HL-60/S4 treated with phorbol 12-myristate 13-acetate at 8.2 ng/mL for 4 days and 3 days (cell line): ENCODE measurements around the gene HSPB6.

Source experiments
- in situ Hi-C: fragments of 300-500 bp; cut with MboI; formaldehyde crosslinking; loops from 2 replicates; pipeline ENCODE4 v1.15.0; 2022; ENCODE audit warnings: low sequenced_read_pairs

The HSPB6 gene

GRCh38 chr19:35746531-35746930 lies 10.3 kb downstream of the HSPB6 start:
- in situ Hi-C loops: no loop called here

GRCh38 chr19:35746087-35746462 lies 10.8 kb downstream of the HSPB6 start:
- in situ Hi-C loops: no loop called here

GRCh38 chr19:35745328-35746086 lies 11.3 kb downstream of the HSPB6 start, which contains the start of the genes PSENEN and U2AF1L4:
Gene PSENEN (plus strand): TSS chr19:35745651. CDS start chr19:35745931, 280 bp downstream.
Gene U2AF1L4 (minus strand): TSS chr19:35745418. CDS start chr19:35745391, 27 bp downstream.
- in situ Hi-C loops: no loop called here

GRCh38 chr19:35744430-35745327 lies 12.2 kb downstream of the HSPB6 start:
- in situ Hi-C loops: no loop called here

- in situ Hi-C loops: no loop called here
These were observed 13.0 kb downstream of the HSPB6 start for GRCh38 chr19:35743640-35744429.

GRCh38 chr19:35742121-35742724 lies 14.6 kb downstream of the HSPB6 start, which contains the start of gene IGFLR1:
Gene IGFLR1 (minus strand): TSS chr19:35742452. CDS start chr19:35741180, 1,272 bp downstream.
- in situ Hi-C loops: no loop called here

GRCh38 chr19:35741203-35741515 lies 15.7 kb downstream of the HSPB6 start:
- in situ Hi-C loops: no loop called here

GRCh38 chr19:35740423-35741202 lies 16.2 kb downstream of the HSPB6 start:
- in situ Hi-C loops: no loop called here

- in situ Hi-C loops: no loop called here
These were observed 16.8 kb downstream of the HSPB6 start for GRCh38 chr19:35740108-35740422.

- in situ Hi-C loops: no loop called here
These were observed 17.3 kb downstream of the HSPB6 start for GRCh38 chr19:35739275-35740107.

- in situ Hi-C loops: no loop called here
These were observed 18.0 kb downstream of the HSPB6 start for GRCh38 chr19:35738887-35739229.

- in situ Hi-C loops: no loop called here
These were observed 18.6 kb downstream of the HSPB6 start for GRCh38 chr19:35738021-35738886.

- in situ Hi-C loops: no loop called here
These were observed 19.6 kb downstream of the HSPB6 start for GRCh38 chr19:35736913-35737886.

- in situ Hi-C loops: no loop called here
These were observed 21.9 kb downstream of the HSPB6 start for GRCh38 chr19:35734889-35735288.

- in situ Hi-C loops: no loop called here
These were observed 22.6 kb downstream of the HSPB6 start for GRCh38 chr19:35734273-35734672.

GRCh38 chr19:35733180-35734125 lies 23.4 kb downstream of the HSPB6 start:
- in situ Hi-C loops: no loop called here
